A172 (cell line): ENCODE data around the gene EPN1. TPM values are rescaled to one million over a fixed set of nuclear protein-coding genes. Genes with fewer than 3 reads are reported as not detected.

ENCODE experiments used
- DNase-seq: peaks from one replicate; pipeline ENCODE4 v3.0.0-alpha.2; 2015; ENCODE audit warnings: low spot score
- total RNA-seq: library from RNA; depleted of rRNA; stranded (reverse); fragments of >200 nt; shearing (Covaris generic); gene quantifications from 2 replicates; pipeline ENCODE4 v1.2.3, GENCODE V29; 2014

The EPN1 gene
- total RNA-seq, 1 experiment from 2014 or later, result 135 TPM

- DNase-seq, result no peak
These were observed 27.9 kb upstream of the EPN1 start for GRCh38 chr19:55646889-55647731.

- no peak for DNase-seq
These were observed 27.1 kb upstream of the EPN1 start, which contains the start of gene CCDC106 for GRCh38 chr19:55647732-55648584. Gene CCDC106, plus strand, starts transcription at chr19:55648212. Its CDS starts 835 bp downstream, at chr19:55649047.

GRCh38 chr19:55648585-55649267 lies 26.3 kb upstream of the EPN1 start:
- DNase-seq, result no peak

- no peak for DNase-seq
These were observed 25.5 kb upstream of the EPN1 start for GRCh38 chr19:55649268-55650125.

- no peak for DNase-seq
These were observed 24.9 kb upstream of the EPN1 start for GRCh38 chr19:55650126-55650557.

- no peak for DNase-seq
These were observed 24.3 kb upstream of the EPN1 start for GRCh38 chr19:55650602-55651230.

- no peak for DNase-seq
These were observed 23.8 kb upstream of the EPN1 start for GRCh38 chr19:55651236-55651635.

GRCh38 chr19:55652311-55653128 lies 22.5 kb upstream of the EPN1 start:
- DNase-seq, result no peak

- peak; percentile 100 for DNase-seq
These were observed 21.2 kb upstream of the EPN1 start for GRCh38 chr19:55653651-55654322.

- peak; percentile 100 for DNase-seq
These were observed 20.6 kb upstream of the EPN1 start for GRCh38 chr19:55654323-55654867.

- DNase-seq, result peak; percentile 74
These were observed 20.0 kb upstream of the EPN1 start, which contains the start of gene U2AF2 for GRCh38 chr19:55654868-55655647. Gene U2AF2, plus strand, starts transcription at chr19:55655035. Its CDS starts 70 bp downstream, at chr19:55655105.

- no peak for DNase-seq
These were observed 19.4 kb upstream of the EPN1 start for GRCh38 chr19:55655648-55656040.

- no peak for DNase-seq
These were observed 18.5 kb upstream of the EPN1 start for GRCh38 chr19:55656552-55656951.

GRCh38 chr19:55656988-55657747 lies 17.9 kb upstream of the EPN1 start:
- no peak for DNase-seq

- no peak for DNase-seq
These were observed 16.1 kb upstream of the EPN1 start for GRCh38 chr19:55658846-55659459.

GRCh38 chr19:55659822-55660221 lies 15.2 kb upstream of the EPN1 start:
- DNase-seq, result no peak

- no peak for DNase-seq
These were observed 14.6 kb upstream of the EPN1 start for GRCh38 chr19:55660404-55660803.
